Measurements from ENCODE around the gene CMSS1.

GRCh38 chr3:100185847-100186246 is 368.2 kb downstream of the CMSS1 start:
- TF ChIP-seq, protein P1, sequence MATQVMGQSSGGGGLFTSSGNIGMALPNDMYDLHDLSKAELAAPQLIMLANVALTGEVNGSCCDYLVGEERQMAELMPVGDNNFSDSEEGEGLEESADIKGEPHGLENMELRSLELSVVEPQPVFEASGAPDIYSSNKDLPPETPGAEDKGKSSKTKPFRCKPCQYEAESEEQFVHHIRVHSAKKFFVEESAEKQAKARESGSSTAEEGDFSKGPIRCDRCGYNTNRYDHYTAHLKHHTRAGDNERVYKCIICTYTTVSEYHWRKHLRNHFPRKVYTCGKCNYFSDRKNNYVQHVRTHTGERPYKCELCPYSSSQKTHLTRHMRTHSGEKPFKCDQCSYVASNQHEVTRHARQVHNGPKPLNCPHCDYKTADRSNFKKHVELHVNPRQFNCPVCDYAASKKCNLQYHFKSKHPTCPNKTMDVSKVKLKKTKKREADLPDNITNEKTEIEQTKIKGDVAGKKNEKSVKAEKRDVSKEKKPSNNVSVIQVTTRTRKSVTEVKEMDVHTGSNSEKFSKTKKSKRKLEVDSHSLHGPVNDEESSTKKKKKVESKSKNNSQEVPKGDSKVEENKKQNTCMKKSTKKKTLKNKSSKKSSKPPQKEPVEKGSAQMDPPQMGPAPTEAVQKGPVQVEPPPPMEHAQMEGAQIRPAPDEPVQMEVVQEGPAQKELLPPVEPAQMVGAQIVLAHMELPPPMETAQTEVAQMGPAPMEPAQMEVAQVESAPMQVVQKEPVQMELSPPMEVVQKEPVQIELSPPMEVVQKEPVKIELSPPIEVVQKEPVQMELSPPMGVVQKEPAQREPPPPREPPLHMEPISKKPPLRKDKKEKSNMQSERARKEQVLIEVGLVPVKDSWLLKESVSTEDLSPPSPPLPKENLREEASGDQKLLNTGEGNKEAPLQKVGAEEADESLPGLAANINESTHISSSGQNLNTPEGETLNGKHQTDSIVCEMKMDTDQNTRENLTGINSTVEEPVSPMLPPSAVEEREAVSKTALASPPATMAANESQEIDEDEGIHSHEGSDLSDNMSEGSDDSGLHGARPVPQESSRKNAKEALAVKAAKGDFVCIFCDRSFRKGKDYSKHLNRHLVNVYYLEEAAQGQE (IDR thresholded peaks at IDR 0.05; ENCODE audit: insufficient replicate concordance, low read depth): no peak
- TF ChIP-seq CTCF (IDR thresholded peaks at IDR 0.05; ENCODE audit: insufficient read depth, low read length) (no peak), POLR2AphosphoS5 (IDR thresholded peaks at IDR 0.05; ENCODE audit: low read depth) (no peak), SPI1 (IDR thresholded peaks at IDR 0.05; ENCODE audit: borderline replicate concordance, low read depth) (no peak)
